Measurements from ENCODE around the gene PSMD1. TPM values are rescaled to one million over a fixed set of nuclear protein-coding genes. Genes with fewer than 3 reads are reported as not detected.

The PSMD1 gene
- total and polyA plus RNA-seq, 2 experiments from 2014 or later = 102 to 106 TPM

- no peaks in the 10 kb centered on the region for H3F3A ChIP-seq (ENCODE audit: insufficient read depth)
- no peak for TF ChIP-seq EZH2 (IDR thresholded peaks at IDR 0.05; ENCODE audit: insufficient read depth, poor library complexity, severe bottlenecking)
- TF ChIP-seq EZH2phosphoT487 (IDR thresholded peaks at IDR 0.05; ENCODE audit: insufficient read depth, low read depth) = no peak
- H3K9me3 ChIP-seq (ENCODE audit: low read depth) = no peaks in the 10 kb centered on the region
- H3K4me3 ChIP-seq = peak overlapping the region; percentile 89
- H4K20me1 ChIP-seq (ENCODE audit: insufficient read depth) = 0 out of 2 replicates have a peak, but pooled peaks cover 20% of the 10 kb centered on the region
- peak overlapping the region; percentile 98 for H3K9ac ChIP-seq
- no peaks in the 10 kb centered on the region for H3K9me2 ChIP-seq (ENCODE audit: insufficient read depth)
- peaks cover 11% of the 10 kb centered on the region for H3K36me3 ChIP-seq (ENCODE audit: low read depth)
- peak overlapping the region; percentile 90 for H3K4me2 ChIP-seq (ENCODE audit: unreplicated experiment)
- H2AFZ ChIP-seq = peak overlapping the region; percentile 76; the same call in 1 of the 2 replicates
- no peaks in the 10 kb centered on the region for H3K27me3 ChIP-seq (replicated peaks; ENCODE audit: insufficient read depth)
- H3K27ac ChIP-seq = peak overlapping the region; percentile 79
- WGBS, 2 experiments (ENCODE audit: low coverage in 1 of 2, low lambda C conversion rate in 2 of 2, missing lambda C conversion rate in 2 of 2) = 11 to 17% methylated on average over 10 of the region's 10 CpGs
- H3K79me2 ChIP-seq (ENCODE audit: insufficient read depth) = peaks cover 59% of the 10 kb centered on the region
- DNase-seq = peak; percentile 64
- in situ Hi-C loops (cut with MboI) = no loop called here
- H3K4me1 ChIP-seq (ENCODE audit: insufficient read depth) = peaks cover 27% of the 10 kb centered on the region
Observed at GRCh38 chr2:231057590-231057989, 923 bp downstream of the PSMD1 start.

GRCh38 chr2:231058761-231059550, 2.3 kb downstream of the PSMD1 start:
- 87 to 89% methylated on average over 4 of the region's 4 CpGs for WGBS, 2 experiments (ENCODE audit: low coverage in 1 of 2, low lambda C conversion rate in 2 of 2, missing lambda C conversion rate in 2 of 2)
- Histone ChIP-seq H3K4me3 (peak overlapping the region; percentile 89), H3K9me2 (ENCODE audit: insufficient read depth) (no peaks in the 10 kb centered on the region)

GRCh38 chr2:231059756-231060155, 3.1 kb downstream of the PSMD1 start:
- no peaks in the 10 kb centered on the region for H3K9me3 ChIP-seq (ENCODE audit: low read depth)
- H3K4me3 ChIP-seq = 0 out of 2 replicates have a peak overlapping the region, but pooled peaks have one; percentile 89
- H3K27ac ChIP-seq = peak overlapping the region; percentile 29
- H3K79me2 ChIP-seq (ENCODE audit: insufficient read depth) = peaks cover 80% of the 10 kb centered on the region
- H3F3A ChIP-seq (ENCODE audit: insufficient read depth) = no peaks in the 10 kb centered on the region
- TF ChIP-seq EZH2 (IDR thresholded peaks at IDR 0.05; ENCODE audit: insufficient read depth, poor library complexity, severe bottlenecking) = no peak
- no peak for TF ChIP-seq EZH2phosphoT487 (IDR thresholded peaks at IDR 0.05; ENCODE audit: insufficient read depth, low read depth)
- 98 to 100% methylated on average over 2 of the region's 2 CpGs for WGBS, 2 experiments (ENCODE audit: low coverage in 1 of 2, low lambda C conversion rate in 2 of 2, missing lambda C conversion rate in 2 of 2)
- peaks cover 27% of the 10 kb centered on the region for H3K4me1 ChIP-seq (ENCODE audit: insufficient read depth)
- H3K27me3 ChIP-seq (replicated peaks; ENCODE audit: insufficient read depth) = no peaks in the 10 kb centered on the region
- no peak overlapping the region for H3K9ac ChIP-seq
- H3K4me2 ChIP-seq (ENCODE audit: unreplicated experiment) = peak overlapping the region; percentile 13
- DNase-seq = peak; percentile 49
- in situ Hi-C loops (cut with MboI) = no loop called here
- H2AFZ ChIP-seq = no peak overlapping the region
- peaks cover 33% of the 10 kb centered on the region for H3K36me3 ChIP-seq (ENCODE audit: low read depth)
- H3K9me2 ChIP-seq (ENCODE audit: insufficient read depth) = no peaks in the 10 kb centered on the region
- H4K20me1 ChIP-seq (ENCODE audit: insufficient read depth) = 0 out of 2 replicates have a peak, but pooled peaks cover 20% of the 10 kb centered on the region

More at GRCh38 chr2:231058761-231059550, 2.3 kb downstream of the PSMD1 start:
- Histone ChIP-seq H3F3A (ENCODE audit: insufficient read depth) (no peaks in the 10 kb centered on the region), H2AFZ (no peak overlapping the region), H3K4me1 (ENCODE audit: insufficient read depth) (peaks cover 27% of the 10 kb centered on the region), H3K27me3 (replicated peaks; ENCODE audit: insufficient read depth) (no peaks in the 10 kb centered on the region), H3K9me3 (ENCODE audit: low read depth) (no peaks in the 10 kb centered on the region), H3K27ac (peak overlapping the region; percentile 29), H3K9ac (peak overlapping the region; percentile 98), H3K36me3 (ENCODE audit: low read depth) (peaks cover 25% of the 10 kb centered on the region), H3K79me2 (ENCODE audit: insufficient read depth) (peaks cover 72% of the 10 kb centered on the region), H3K4me2 (ENCODE audit: unreplicated experiment) (peak overlapping the region; percentile 90), H4K20me1 (ENCODE audit: insufficient read depth) (0 out of 2 replicates have a peak, but pooled peaks cover 20% of the 10 kb centered on the region)
- peak; percentile 71 for DNase-seq
- TF ChIP-seq EZH2 (IDR thresholded peaks at IDR 0.05; ENCODE audit: insufficient read depth, poor library complexity, severe bottlenecking) = no peak
- no peak for TF ChIP-seq EZH2phosphoT487 (IDR thresholded peaks at IDR 0.05; ENCODE audit: insufficient read depth, low read depth)
- in situ Hi-C loops (cut with MboI) = no loop called here

GRCh38 chr2:231062776-231063175, 6.1 kb downstream of the PSMD1 start:
- Histone ChIP-seq H3K27ac (no peak overlapping the region), H3K27me3 (replicated peaks; ENCODE audit: insufficient read depth) (no peaks in the 10 kb centered on the region), H2AFZ (no peak overlapping the region), H3K9me3 (ENCODE audit: low read depth) (no peaks in the 10 kb centered on the region), H3K36me3 (ENCODE audit: low read depth) (peaks cover 53% of the 10 kb centered on the region), H3K79me2 (ENCODE audit: insufficient read depth) (peaks cover 96% of the 10 kb centered on the region), H3K9ac (no peak overlapping the region), H3K4me3 (no peak overlapping the region), H3K4me2 (ENCODE audit: unreplicated experiment) (no peak overlapping the region), H3F3A (ENCODE audit: insufficient read depth) (peaks cover 16% of the 10 kb centered on the region), H3K4me1 (ENCODE audit: insufficient read depth) (peaks cover 26% of the 10 kb centered on the region), H4K20me1 (ENCODE audit: insufficient read depth) (0 out of 2 replicates have a peak, but pooled peaks cover 20% of the 10 kb centered on the region), H3K9me2 (ENCODE audit: insufficient read depth) (no peaks in the 10 kb centered on the region)
- TF ChIP-seq EZH2 (IDR thresholded peaks at IDR 0.05; ENCODE audit: insufficient read depth, poor library complexity, severe bottlenecking) (no peak), EZH2phosphoT487 (IDR thresholded peaks at IDR 0.05; ENCODE audit: insufficient read depth, low read depth) (no peak)
- in situ Hi-C loops (cut with MboI) = no loop called here
- WGBS, 2 experiments (ENCODE audit: low coverage in 1 of 2, low lambda C conversion rate in 2 of 2, missing lambda C conversion rate in 2 of 2) = 98 to 100% methylated on average over 3 of the region's 3 CpGs
- no peak for DNase-seq

Measured in GM23248 (cell line).